ENCODE measurements around the gene MMEL1.

Gene MMEL1

DNA sequence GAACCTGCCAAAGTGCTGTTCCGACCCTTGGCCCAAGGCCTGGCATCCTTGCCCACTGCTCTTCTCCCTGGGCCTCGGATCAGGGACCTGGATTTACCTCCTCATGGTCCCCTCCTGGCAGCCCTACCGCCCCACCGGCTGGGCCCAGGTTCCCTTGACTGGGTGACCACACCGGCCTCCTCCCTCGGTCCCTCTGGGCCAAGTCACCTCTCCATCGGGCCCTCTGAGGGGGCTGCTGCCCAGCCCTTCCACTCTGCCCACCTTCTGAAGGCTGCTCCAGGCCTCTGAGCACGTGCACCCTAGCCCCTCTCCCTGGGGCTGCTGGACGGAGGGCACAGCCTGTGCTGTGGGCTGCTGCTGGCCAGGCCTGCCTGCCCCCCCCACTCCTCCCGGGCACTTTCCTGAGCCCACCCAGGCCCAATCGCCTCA, 9.3 kb upstream of the MMEL1 start:
- no peak for DNase-seq

DNA sequence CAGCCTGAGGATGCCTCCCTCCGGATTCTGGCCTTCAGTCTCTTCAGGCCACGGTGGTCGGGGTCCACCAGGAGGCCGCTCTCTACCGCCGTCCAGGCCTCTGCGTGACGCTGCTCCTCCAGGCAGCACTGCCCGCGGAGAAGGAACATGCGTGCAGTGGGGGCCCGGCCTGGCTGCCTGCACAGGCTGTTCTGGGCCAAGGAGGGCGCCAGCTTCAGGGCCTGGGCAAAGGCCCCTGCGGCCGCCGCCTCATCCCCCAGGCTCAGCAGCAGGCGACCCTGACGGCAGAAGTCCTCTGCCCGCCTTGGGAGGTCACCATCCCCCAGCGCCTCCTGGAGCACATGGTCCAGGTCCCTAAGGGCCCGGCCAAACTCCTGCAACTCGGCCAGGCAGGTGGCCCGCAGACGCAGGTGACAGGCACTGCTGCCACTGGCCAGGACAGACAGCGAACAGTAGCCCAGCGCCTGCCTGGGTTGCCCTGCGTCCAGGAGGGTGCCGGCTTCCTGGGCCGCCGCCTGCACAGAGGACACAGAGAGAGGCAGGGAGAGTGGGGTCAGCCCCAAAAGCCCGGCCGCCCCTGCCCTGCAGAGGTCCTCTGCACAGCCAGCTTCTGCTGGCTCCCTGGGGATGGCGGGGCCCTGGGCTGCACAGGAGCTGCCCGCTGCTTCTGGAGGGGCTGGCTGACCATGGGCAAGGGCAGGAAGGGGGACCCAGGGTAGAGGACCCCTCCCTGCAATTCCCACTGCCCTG, 8.7 kb upstream of the MMEL1 start:
- DNase-seq, result no peak

DNA sequence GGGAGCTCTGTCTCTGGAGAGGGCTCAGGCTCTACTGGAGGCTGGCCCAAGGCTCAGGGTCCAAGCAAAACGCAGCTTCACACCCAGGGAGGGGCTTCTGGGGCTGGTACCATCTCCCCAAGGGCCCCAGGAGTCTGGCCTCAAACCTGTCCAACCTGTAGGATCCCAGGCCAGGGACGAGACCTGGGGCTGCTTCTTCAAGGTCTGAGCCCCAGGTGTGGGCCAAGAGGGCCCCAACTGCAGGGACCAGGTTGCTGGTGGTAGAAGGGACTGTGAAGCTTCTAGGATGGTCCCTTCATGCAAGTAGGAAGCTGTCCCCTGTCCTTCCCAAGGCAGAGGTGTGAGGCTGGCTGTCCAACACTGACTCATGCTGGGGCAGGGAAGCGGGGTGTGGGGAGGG, 7.8 kb upstream of the MMEL1 start:
- DNase-seq, result no peak

DNA sequence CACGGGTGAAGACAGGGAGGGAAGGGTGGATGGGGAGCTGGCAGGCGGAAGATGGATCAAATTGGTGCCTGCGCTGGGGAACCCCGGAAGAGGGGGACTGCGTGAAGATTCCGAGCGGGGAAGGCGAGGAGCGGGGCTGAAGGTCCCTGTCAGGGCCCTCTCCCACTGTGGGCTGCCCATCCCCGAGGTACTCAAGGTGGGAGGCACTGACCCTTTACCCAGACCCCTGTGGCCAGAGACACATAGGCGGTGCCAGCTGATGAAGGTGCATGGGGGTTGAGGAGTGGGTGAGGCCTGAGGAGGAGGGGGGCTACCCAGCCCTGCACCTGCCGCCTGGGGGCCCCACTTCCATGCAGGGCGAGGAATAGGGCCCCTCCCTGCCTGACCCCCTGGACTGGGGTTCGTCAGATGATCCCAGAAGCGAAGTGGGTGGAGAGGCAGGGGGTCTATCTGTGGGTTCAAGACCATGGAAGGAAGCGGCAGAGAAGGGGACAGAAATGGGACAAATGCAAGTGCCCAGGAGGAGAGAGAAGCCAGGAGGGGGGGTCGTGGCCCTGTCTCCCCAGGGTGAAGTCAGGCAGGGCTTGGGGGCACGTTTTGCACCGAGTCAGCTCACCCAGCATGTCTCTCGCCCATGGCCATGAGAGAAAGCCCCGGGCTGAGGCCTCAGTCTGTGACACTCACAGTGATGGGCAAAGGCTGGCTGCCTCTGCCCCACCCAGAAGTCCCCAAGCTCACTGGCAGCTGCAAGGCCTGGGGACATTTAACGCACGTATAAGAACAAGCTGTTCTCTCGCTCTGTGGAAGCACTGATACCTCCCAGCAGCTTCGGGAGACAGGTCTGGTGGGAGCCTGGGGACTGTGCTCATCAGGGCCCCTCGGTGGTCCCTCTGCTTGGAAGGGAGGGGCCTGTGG, 7.0 kb upstream of the MMEL1 start:
- DNase-seq, result no peak

DNA sequence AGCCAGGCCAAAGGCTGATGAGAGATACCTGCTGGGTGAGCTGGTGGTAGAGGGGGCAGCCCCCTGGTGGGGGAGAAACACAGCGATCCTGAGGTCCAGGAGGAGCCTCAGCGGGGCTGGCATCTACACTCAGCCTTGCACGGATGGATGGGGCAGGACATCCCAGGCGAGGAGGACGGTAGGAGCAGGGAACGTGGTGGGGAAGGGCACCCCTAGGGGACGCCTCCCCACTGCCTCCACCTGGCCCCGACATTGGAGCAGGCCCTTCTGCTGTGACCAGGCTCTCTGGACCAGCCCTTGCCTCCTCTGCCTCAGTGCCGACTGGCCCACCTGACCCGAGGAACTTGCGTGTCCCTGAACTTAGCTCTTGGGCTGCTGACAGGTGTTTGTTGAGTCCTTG, 6.4 kb upstream of the MMEL1 start:
- no peak for DNase-seq

DNA sequence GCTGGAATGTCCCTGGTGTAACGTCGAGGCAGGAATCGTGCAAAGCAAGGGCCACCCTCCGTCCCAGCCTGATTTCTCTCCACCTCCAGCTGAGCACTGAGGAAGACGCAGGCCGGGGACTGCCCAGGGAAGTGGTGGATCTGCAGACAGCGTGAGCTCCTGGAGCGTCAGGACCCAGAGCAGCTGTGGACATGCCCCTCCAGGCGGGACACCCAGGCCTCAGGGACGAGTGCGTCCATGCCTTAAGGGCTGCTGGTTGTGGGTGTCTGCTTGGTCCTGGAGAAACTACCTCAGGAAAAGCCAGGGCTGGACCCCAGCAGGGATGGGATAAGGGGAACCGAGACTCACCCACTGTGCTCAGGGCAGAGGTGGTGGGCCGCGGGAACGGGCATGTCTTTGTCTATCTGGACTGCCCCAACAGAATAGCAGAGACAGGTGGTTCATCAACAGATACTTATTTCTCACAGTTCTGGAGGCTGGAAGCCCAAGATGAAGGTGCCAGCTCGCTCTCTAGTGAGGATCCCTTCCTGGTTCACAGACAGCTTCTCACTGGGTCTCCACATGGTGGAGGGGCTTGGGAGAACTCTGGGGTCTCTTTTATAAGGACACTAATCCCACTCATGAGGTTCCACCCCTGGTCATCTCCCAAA, 5.8 kb upstream of the MMEL1 start:
- DNase-seq, result no peak

DNA sequence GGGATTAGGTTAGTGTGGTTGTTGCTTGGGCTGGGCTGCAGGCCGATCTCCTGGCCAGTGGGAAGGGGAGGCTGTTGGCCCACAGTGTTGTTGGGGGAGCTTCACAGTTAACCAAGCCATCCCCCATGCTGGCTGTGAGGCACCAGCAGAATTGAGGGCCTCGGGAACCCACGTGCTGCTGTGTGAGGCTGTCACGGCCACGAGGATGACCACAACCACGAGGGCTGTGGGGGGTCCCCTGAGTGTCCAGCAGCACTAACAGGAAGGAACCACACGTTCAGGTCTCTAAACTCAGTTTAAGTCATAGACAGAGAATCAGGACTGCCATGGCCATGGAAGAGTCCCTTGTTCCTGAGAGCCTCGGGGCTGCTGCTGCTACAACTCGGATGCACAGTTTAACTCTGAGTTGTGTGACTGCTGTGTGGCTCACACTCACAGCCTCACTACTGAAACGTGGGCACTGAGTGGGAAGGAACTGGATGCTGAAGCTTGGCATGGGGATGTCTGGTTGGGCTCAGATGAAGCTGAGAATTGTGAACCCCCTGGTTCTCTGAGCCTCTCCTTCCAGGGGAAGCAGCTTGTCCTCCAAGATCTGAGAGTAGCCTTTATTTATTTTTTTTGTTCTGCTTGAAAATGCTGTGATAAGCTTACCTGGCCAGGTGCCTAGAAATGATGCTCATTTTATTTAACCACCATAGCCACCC, 4.8 kb upstream of the MMEL1 start:
- no peak for DNase-seq

DNA sequence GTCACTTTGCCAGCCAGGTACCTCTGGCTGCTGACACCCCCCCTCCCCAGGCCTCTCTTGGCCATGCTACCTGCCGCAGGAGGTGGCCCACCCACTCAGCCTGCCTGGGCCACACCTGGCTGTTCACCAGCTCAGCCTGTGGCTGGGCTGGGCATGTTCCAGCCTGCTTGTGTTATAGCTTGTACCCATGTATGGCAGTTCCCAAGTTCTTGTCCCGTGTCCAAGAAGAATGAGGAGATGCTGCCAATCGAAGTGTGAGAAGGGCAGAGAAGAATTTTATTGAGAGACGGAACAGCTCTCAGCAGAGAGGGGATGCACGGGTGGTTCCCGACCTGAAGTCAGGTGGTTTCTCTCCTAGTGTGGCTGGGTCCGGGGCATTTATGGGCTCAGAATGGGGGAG, 3.9 kb upstream of the MMEL1 start:
- no peak for DNase-seq

DNA sequence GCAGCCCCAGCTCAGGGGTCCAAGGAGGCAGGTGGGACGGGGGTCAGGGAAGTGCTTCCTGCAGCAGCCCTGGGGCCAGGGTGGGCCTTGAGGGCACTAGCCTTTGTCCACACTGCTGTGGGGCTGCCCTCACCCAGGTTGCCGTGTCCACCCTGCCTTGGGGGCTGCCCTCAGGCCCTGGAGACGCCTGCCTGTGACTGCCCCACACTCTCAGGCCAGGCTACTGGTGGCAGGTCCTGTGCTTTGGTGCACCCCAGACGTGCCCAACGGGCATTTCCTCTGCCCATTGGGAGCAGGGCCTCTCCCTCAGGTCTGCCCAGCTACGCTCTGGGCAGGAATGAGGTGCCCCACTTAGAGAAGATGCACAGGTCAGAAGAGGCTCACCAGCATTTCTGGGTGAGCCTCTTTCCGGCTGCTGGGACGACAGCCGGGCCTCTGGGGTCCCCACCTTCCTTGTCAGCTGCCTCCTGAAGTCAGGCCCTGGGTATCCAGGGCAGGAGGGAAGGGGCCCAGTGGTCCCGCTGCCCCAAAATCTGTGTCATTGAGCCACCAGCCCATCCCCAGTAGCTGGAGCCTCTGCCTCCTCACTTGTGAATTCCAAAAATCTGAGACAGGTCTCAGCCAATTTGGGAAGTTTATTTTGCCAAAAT, 2.7 kb upstream of the MMEL1 start:
- no peak for DNase-seq

DNA sequence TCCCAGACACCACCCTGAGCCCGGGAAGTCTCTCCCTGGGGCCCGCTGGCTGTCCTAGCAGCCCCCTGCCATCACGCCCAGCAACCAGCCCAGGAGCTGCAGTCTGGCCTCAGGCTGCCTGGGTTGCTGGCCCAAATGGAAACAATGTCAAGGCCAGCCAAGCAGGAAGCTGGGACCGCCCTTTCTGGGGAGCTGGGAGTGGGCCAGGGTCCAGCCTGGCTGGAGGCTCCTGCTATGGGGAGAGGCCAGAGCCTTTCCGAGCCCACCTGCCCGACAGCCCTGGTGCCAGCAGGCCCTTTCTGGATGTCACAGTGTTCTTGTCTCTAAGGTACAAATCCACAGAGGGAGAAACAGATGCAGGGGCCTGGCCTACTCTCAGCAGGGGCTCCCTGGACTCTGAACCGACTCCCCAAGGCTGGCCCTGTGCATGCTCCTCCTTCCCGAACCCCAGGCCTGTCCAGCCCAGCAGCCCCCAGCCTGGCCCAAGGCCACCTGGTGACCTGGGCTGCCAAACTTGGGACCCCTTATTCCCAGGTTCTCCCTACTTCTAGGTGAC, 1.2 kb upstream of the MMEL1 start:
- DNase-seq, result no peak

DNA sequence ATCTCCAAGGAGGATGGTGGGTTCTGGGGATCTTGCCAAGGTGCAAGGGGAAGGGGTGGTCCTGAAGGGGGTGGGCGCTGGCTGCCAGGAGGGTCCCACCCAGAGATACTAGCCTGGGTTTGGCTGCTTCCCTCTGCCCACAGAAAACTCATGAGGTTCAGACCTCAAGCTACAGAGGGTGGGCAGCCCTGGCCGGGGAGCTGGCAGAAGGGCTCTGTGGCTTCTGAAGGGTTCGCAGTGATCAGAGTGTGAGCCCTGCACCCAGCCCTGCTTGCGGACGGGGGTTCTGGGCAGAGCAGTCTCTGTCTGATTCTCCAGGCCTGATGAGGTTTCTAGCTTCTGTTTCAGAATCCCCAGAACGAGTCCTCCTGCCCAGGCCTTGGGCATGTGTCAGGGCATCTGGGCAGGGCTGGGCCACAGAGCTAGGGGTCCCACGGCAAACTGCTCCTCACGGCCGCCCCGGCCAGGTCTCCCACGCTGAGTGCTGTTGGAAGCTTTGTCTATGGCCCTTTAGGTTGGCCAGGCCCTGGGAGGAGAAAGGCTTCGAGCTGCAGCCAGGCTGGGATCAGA, 635 bp upstream of the MMEL1 start:
- DNase-seq, result no peak

DNA sequence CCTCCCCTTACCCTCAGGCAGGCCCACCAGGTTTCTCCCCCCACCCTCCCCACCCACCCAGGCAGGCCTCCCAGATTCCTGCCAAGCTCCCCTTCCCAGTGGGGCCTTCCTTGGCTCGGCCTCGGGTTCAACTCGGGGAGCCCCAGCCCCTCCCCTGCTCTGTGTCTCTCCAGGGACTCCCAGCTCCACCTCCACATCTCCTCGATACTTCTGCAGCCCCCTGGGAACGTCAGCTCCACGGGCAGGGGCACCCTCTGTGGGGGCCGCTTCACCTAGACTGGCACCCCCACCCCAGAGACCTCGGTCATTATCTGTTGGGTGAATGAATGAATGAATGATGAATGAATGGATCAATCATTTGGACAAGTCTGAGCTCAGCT, 775 bp downstream of the MMEL1 start:
- no peak for DNase-seq

DNA sequence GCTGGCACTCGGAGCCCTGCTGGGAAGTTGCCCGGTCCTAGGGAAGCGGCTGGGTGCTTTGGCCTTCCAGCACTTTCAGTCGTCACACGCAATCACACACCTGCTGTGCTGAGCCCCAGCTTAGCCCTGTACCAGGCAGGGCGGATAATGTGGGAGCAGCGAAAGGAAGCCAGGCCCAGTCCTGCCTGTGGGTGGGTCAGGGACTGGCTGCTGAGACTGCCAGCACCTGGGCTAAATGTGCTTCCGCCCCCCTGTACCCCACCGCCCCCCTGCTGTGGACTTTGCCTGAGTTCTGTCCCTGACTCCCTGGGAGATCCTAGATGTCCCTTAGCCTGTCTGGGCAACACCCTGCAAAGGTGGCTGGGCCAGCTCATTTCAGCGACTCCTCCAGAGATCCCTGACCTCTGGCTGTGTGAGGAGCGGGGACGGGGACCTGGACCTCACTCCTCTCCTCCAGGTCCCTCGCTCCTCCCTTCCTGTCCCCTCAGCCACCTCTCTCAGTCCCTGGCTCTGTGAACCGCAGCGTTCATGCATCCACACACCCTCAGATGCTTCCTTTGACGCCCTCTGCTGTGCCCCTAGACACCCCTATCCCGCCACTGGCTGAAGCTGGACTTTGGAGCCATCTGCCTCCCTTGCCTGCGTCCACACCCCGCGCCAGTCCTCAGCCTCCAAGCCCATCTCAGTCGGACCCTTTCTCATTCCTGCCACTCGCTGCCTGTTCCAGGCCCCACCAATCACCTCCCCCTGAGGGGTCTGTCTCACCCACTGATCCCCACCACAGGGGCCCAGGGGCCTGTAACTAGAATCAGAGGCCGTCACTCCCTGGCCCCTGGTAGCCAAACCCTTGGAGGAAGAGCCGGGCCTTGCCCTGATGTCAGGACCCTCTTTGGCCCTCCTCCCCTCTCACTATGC, 1.4 kb downstream of the MMEL1 start:
- no peak for DNase-seq

DNA sequence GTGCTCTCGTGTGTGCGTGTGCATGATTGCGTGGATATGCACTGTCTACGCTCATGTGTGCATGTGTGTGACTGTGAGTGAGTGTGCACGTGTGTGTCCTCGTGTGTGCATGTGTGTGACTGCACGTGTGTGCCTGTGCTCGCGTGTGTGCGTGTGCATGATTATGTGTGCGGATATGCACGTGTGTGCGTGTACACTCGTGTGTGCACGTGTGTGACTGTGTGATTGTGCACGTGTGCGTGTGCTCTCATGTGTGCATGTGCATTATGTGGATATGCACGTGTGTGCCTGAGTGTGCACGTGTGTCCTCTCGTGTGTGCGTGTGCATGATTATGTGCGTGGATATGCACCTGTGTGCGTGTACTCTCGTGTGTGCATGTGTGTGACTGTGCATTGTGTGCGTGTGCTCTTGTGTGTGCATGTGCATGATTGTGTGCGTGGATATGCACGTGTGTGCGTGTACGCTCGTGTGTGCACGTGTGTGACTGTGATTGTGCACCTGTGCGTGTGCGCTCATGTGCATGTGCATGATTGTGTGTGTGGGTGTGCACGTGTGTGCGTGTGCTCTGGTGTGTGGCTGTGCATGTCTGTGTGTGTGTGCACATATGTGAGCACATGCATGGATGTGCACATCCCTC, 2.2 kb downstream of the MMEL1 start:
- DNase-seq, result no peak

DNA sequence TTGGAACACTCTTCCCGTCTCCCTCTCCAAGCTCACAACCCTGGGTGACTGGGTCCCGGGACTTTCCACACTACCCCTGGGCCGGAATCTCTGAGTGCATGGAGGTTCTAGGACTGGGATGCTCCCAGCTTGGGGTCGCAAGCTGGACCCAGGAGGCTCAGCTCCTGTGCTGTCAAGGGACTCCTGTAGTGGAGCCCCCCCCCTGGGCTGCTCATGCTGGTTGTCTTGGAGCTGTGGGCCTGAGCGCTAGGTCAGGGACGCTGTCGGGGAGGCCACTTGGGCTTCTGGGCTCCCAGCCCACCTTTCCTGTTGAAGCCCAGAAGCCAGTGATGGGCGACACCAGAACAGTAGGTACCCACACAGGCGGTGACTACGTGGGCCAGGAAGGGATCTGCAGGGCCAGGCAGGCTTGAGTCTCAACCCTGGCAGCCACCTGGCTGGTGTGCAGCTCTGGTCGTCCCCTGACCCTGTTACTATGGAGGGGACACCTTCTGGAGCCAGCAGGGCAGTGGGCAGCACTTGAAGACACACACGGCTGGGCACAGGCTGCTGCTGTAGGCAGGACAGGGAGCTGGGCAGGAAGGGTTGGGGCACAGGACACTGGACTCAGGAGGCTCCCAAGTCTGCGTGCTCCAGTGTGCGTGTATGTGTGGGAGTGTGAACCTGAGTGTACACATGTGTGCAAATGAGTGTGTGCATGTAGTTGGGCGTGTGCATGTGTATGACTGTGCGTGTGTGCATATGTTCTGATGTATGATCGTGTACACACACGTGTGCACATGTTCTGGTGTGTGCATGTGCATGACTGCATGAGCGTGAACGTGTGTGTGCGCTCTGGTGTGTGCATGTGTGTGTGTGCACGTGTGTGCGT, 3.0 kb downstream of the MMEL1 start:
- no peak for DNase-seq

DNA sequence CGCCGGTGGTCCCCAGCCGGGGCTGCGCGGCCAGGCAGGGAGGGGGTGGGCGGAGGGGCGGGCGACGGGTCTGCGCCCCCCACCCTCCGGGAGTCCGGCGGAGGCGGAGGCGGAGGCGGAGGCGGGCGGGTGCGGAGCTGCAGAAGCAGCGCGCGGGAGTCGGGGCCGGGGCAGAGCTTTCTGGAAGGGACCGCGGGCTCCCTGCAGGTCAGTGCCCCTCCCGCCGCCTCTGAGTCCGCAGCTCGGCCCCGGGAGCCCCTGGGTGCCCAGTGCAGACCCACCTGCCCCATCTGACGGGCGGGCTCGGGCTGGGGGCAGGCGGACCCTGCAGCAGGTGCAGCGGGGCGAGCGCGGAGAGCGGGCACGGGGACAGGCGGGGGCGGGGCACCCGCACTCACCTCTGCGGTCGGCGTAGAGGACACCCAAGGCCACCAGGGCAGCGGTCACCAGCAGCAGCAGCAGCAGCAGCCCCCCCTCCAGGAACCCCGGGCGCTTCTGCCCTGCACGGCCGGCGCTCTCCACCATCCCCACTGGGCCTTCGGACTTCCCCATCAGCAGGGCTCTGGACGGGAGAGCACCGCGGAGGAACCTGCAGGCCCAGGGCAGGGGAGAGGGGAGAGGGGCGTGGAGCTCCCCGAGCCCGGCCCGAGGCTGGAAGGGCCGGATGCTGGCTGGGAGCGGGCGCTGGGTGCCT, 3.7 kb downstream of the MMEL1 start:
- DNase-seq, result no peak

DNA sequence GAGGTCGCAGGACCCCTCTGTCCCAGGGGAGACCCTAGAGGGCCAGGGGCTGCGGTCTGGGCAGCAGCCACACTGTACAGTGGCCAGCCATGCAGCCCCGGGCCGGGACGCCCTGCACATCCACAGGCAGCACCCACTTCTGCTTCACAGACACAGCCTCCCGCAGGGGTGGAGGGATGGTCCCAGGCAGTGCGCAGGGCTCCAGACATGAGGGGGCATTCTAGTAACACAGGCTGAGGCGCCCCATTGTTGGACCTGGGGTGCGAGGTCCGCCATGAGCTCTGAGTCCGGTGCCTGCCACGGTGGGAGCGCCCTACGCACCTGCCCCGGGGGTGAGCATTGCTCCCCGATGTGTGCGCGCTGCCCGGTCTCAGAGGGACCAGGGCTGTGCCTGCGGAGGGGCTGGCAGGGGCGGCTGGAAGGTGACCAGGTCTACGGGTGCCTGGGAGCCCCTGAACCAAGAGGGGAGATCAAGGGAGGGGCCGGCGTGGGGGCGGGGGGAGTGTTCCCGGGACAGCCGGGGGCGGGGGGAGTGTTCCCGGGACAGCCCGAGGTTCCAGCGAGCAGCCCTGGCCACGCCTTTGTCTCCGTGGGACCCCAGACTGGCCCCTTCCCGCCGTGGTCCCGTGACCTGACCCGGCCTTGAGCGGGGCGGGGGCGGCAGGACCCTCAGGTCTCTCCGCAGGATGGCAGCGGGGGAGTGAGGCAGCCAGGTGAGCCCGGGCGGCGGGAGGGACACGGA, 4.5 kb downstream of the MMEL1 start:
- DNase-seq, result no peak

DNA sequence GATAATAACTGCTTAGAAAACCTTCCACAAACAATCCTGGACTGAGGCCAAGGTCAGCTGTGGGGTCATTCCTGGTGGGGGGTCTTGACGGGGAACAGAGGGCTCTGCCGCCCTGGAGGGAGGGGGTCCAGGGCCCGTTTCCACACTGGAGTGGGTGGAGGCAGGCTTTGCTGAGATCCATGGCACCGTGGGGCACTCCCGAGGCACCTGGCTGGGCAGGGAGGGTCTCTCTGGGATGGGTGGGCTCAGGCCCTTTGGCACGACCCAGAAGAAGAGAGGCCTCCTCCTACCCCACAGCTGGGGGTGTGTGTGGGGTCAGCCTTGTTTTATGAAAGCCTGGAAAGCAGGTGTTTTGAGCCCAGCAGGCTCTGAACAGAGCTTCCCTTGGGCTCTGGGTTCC, 5.1 kb downstream of the MMEL1 start:
- no peak for DNase-seq
